ENCODE data around the gene FBXO17. TPM values are rescaled to one million over a fixed set of nuclear protein-coding genes. Genes with fewer than 3 reads are reported as not detected.
"Not testable (repeated sequence)": the region's sequence is repeated elsewhere in the genome, so short reads cannot be mapped to it uniquely, and the experiment has no call there.

FBXO17 gene
- total and polyA plus RNA-seq, 9 donors, result 25.0 to 36.7 (median 29.1) TPM

GRCh38 chr19:39004403-39004802 is 28.9 kb upstream of the FBXO17 start:
- H3K36me3 ChIP-seq (ENCODE audit: control insufficient read depth, insufficient read depth, low read length), result no peaks in the 10 kb centered on the region
- no peak overlapping the region for H3K27ac ChIP-seq (ENCODE audit: low read length)
- 11% methylated on average over 1 of the region's 9 CpGs for WGBS (ENCODE audit: insufficient coverage)

GRCh38 chr19:39003796-39004195 is 28.3 kb upstream of the FBXO17 start:
- no CpG with 5 or more reads among the region's 4 CpGs for WGBS (ENCODE audit: insufficient coverage)
- Histone ChIP-seq H3K36me3 (ENCODE audit: control insufficient read depth, insufficient read depth, low read length) (no peaks in the 10 kb centered on the region), H3K4me1 (ENCODE audit: control insufficient read depth, insufficient read depth, low read length) (no peaks in the 10 kb centered on the region)

More at GRCh38 chr19:39004403-39004802, 28.9 kb upstream of the FBXO17 start:
- Histone ChIP-seq H3K27me3 (ENCODE audit: control insufficient read depth, insufficient read depth, low read length) (peaks cover 4% of the 10 kb centered on the region), H3K4me1 (ENCODE audit: control insufficient read depth, insufficient read depth, low read length) (no peaks in the 10 kb centered on the region), H3K9me3 (replicated peaks; ENCODE audit: control insufficient read depth, low read depth, low read length) (no peaks in the 10 kb centered on the region), H3K4me3 (ENCODE audit: low read length) (no peak overlapping the region)
- DNase-seq, result no peak

DNA sequence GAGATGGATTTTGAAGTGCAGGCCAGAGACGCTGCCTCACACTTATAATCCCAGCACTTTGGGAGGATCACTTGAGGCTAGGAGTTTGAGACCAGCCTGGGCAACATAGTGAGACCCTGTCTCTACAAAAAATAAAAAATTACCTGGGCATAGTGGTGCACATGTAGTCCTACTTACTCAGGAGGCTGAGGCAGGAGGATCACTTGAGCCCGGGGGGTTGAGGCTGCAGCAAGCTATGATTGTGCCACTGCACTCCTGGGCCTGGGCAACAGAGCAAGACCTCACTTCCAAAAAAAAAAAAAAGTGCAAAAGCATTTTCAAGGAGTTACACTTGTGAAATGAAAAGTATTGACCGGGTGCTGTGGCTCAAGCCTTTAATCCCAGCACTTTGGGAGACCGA is 27.6 kb upstream of the FBXO17 start:
- H3K4me3 ChIP-seq (ENCODE audit: low read length), result no peak overlapping the region
- WGBS (ENCODE audit: insufficient coverage), result 53% methylated on average over 3 of the region's 4 CpGs

More at GRCh38 chr19:39003796-39004195, 28.3 kb upstream of the FBXO17 start:
- Histone ChIP-seq H3K27me3 (ENCODE audit: control insufficient read depth, insufficient read depth, low read length) (peaks cover 4% of the 10 kb centered on the region), H3K9me3 (replicated peaks; ENCODE audit: control insufficient read depth, low read depth, low read length) (no peaks in the 10 kb centered on the region), H3K4me3 (ENCODE audit: low read length) (no peak overlapping the region), H3K27ac (ENCODE audit: low read length) (no peak overlapping the region)
- no peak for DNase-seq

DNA sequence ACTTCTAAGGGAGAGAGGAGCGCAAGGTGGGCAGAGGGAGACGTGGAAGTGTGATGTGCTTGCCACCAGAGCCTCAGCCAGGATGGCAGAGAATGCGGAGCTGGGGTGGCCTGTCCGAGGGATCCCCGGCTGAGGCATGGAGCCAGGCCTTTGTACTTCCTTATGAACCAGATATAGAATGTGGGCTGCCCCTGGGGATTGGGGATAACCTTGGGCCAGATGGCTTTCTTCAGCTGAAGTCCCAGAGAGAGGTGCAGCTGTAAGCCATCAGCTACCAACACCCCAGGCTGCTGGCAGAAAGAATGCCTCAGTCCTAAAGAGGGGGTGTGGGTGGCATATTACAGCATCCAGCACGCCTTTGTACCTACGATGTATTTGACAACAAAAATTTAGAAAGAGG is 25.5 kb upstream of the FBXO17 start:
- Histone ChIP-seq H3K27me3 (ENCODE audit: control insufficient read depth, insufficient read depth, low read length) (no peaks in the 10 kb centered on the region), H3K9me3 (replicated peaks; ENCODE audit: control insufficient read depth, low read depth, low read length) (no peaks in the 10 kb centered on the region), H3K27ac (ENCODE audit: low read length) (no peak overlapping the region), H3K4me1 (ENCODE audit: control insufficient read depth, insufficient read depth, low read length) (no peaks in the 10 kb centered on the region), H3K4me3 (ENCODE audit: low read length) (no peak overlapping the region), H3K36me3 (ENCODE audit: control insufficient read depth, insufficient read depth, low read length) (no peaks in the 10 kb centered on the region)
- 35% methylated on average over 7 of the region's 7 CpGs for WGBS (ENCODE audit: insufficient coverage)
- no peak for DNase-seq

More for the DNA sequence above, 27.6 kb upstream of the FBXO17 start:
- no peak for DNase-seq
- H3K4me1 ChIP-seq (ENCODE audit: control insufficient read depth, insufficient read depth, low read length), result no peaks in the 10 kb centered on the region
- H3K27ac ChIP-seq (ENCODE audit: low read length), result no peak overlapping the region
- H3K36me3 ChIP-seq (ENCODE audit: control insufficient read depth, insufficient read depth, low read length), result no peaks in the 10 kb centered on the region
- no peaks in the 10 kb centered on the region for H3K9me3 ChIP-seq (replicated peaks; ENCODE audit: control insufficient read depth, low read depth, low read length)
- H3K27me3 ChIP-seq (ENCODE audit: control insufficient read depth, insufficient read depth, low read length), result peaks cover 4% of the 10 kb centered on the region

- H3K9me3 ChIP-seq (replicated peaks; ENCODE audit: control insufficient read depth, low read depth, low read length); DNase-seq; H3K4me3 ChIP-seq (ENCODE audit: low read length); H3K4me1 ChIP-seq (ENCODE audit: control insufficient read depth, insufficient read depth, low read length); H3K27ac ChIP-seq (ENCODE audit: low read length); H3K36me3 ChIP-seq (ENCODE audit: control insufficient read depth, insufficient read depth, low read length); H3K27me3 ChIP-seq (ENCODE audit: control insufficient read depth, insufficient read depth, low read length): not testable (repeated sequence)
- 63% methylated on average over 1 of the region's 3 CpGs for WGBS (ENCODE audit: insufficient coverage)
Observed at GRCh38 chr19:38997576-38997975, 22.0 kb upstream of the FBXO17 start.

GRCh38 chr19:38993271-38993670 is 17.7 kb upstream of the FBXO17 start:
- DNase-seq, result no peak
- H3K36me3 ChIP-seq (ENCODE audit: control insufficient read depth, insufficient read depth, low read length), result no peaks in the 10 kb centered on the region

DNA sequence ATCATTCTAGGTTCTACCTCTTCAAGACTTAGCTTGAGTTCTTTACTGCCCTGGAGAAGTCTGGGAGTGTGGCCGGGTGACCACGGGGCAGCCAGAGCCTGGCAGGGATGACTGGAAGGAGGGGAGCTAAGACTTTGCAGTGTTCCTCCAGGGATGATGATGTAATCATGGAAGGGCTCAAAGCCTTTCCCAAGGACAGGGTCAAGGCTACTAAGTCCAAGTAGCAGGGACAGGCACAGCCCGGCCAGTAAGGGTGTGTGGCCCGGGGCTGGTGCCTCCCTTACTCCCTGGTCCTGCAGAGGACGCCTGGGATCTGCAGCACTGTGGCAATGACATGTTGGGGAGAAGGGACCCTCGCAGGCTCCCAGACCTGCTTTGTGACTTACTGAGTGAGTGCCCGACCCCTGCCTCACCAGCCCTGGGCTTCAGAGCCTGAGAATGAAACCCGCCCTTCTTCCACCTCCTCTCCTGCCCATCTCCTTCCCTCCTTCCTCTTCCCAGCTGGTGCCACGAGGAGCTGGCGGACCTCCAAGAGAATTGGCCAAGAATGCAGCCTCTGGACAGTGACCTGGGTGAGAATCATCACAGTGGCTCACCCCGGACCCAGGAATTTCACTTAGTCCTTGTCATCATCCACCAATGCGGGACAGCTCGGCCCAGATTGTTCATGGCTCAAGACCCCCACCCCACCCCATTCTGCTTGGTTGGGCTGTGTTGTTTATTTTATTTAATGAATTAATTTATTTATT is 15.6 kb upstream of the FBXO17 start:
- Histone ChIP-seq H3K4me1 (ENCODE audit: control insufficient read depth, insufficient read depth, low read length) (peaks cover 5% of the 10 kb centered on the region), H3K4me3 (ENCODE audit: low read length) (no peak overlapping the region), H3K9me3 (replicated peaks; ENCODE audit: control insufficient read depth, low read depth, low read length) (peaks cover 6% of the 10 kb centered on the region), H3K36me3 (ENCODE audit: control insufficient read depth, insufficient read depth, low read length) (no peaks in the 10 kb centered on the region), H3K27ac (ENCODE audit: low read length) (no peak overlapping the region), H3K27me3 (ENCODE audit: control insufficient read depth, insufficient read depth, low read length) (peaks cover 3% of the 10 kb centered on the region)
- WGBS (ENCODE audit: insufficient coverage), result 62% methylated on average over 8 of the region's 13 CpGs
- DNase-seq, result no peak

More at GRCh38 chr19:38993271-38993670, 17.7 kb upstream of the FBXO17 start:
- Histone ChIP-seq H3K27ac (ENCODE audit: low read length) (no peak overlapping the region), H3K9me3 (replicated peaks; ENCODE audit: control insufficient read depth, low read depth, low read length) (peaks cover 6% of the 10 kb centered on the region), H3K4me1 (ENCODE audit: control insufficient read depth, insufficient read depth, low read length) (peaks cover 5% of the 10 kb centered on the region), H3K4me3 (ENCODE audit: low read length) (no peak overlapping the region), H3K27me3 (ENCODE audit: control insufficient read depth, insufficient read depth, low read length) (peaks cover 3% of the 10 kb centered on the region)
- 83% methylated on average over 1 of the region's 3 CpGs for WGBS (ENCODE audit: insufficient coverage)

- H3K4me3 ChIP-seq (ENCODE audit: low read length); H3K4me1 ChIP-seq (ENCODE audit: control insufficient read depth, insufficient read depth, low read length); H3K27ac ChIP-seq (ENCODE audit: low read length); H3K27me3 ChIP-seq (ENCODE audit: control insufficient read depth, insufficient read depth, low read length); H3K36me3 ChIP-seq (ENCODE audit: control insufficient read depth, insufficient read depth, low read length); DNase-seq; H3K9me3 ChIP-seq (replicated peaks; ENCODE audit: control insufficient read depth, low read depth, low read length): not testable (repeated sequence)
- no CpG with 5 or more reads among the region's 1 CpG for WGBS (ENCODE audit: insufficient coverage)
Observed at GRCh38 chr19:38989614-38990013, 14.1 kb upstream of the FBXO17 start.

GRCh38 chr19:38989066-38989605 is 13.6 kb upstream of the FBXO17 start:
- Histone ChIP-seq H3K4me3 (ENCODE audit: low read length) (no peak overlapping the region), H3K27ac (ENCODE audit: low read length) (peak overlapping the region; percentile 47), H3K4me1 (ENCODE audit: control insufficient read depth, insufficient read depth, low read length) (peaks cover 5% of the 10 kb centered on the region), H3K27me3 (ENCODE audit: control insufficient read depth, insufficient read depth, low read length) (peaks cover 3% of the 10 kb centered on the region), H3K9me3 (replicated peaks; ENCODE audit: control insufficient read depth, low read depth, low read length) (peaks cover 6% of the 10 kb centered on the region), H3K36me3 (ENCODE audit: control insufficient read depth, insufficient read depth, low read length) (no peaks in the 10 kb centered on the region)
- DNase-seq, result peak; percentile 75
- 14% methylated on average over 5 of the region's 12 CpGs for WGBS (ENCODE audit: insufficient coverage)

- H3K9me3 ChIP-seq (replicated peaks; ENCODE audit: control insufficient read depth, low read depth, low read length); H3K36me3 ChIP-seq (ENCODE audit: control insufficient read depth, insufficient read depth, low read length); H3K4me1 ChIP-seq (ENCODE audit: control insufficient read depth, insufficient read depth, low read length); H3K27me3 ChIP-seq (ENCODE audit: control insufficient read depth, insufficient read depth, low read length); H3K4me3 ChIP-seq (ENCODE audit: low read length); DNase-seq: not testable (repeated sequence)
- peak overlapping the region; percentile 9 for H3K27ac ChIP-seq (ENCODE audit: low read length)
- WGBS (ENCODE audit: insufficient coverage), result no CpG with 5 or more reads among the region's 4 CpGs
Observed at GRCh38 chr19:38988627-38989026, 13.1 kb upstream of the FBXO17 start.
